ENCODE results near the gene ATE1.

ATE1 gene

GRCh38 chr10:121865554-121865953 lies 62.3 kb downstream of the ATE1 start:
- no peak for DNase-seq

- DNase-seq = no peak
Measured at GRCh38 chr10:121864653-121865052, 63.2 kb downstream of the ATE1 start.

GRCh38 chr10:121864168-121864567 lies 63.7 kb downstream of the ATE1 start:
- no peak for DNase-seq

GRCh38 chr10:121862649-121863048 lies 65.2 kb downstream of the ATE1 start:
- no peak for DNase-seq

GRCh38 chr10:121862042-121862441 lies 65.8 kb downstream of the ATE1 start:
- DNase-seq = no peak

GRCh38 chr10:121860810-121861209 lies 67.0 kb downstream of the ATE1 start:
- DNase-seq = no peak

- no peak for DNase-seq
Measured at GRCh38 chr10:121854809-121855445, 72.9 kb downstream of the ATE1 start.

GRCh38 chr10:121853950-121854349 lies 73.9 kb downstream of the ATE1 start:
- no peak for DNase-seq

GRCh38 chr10:121851786-121852185 lies 76.0 kb downstream of the ATE1 start:
- no peak for DNase-seq

- no peak for DNase-seq
Measured at GRCh38 chr10:121848082-121848481, 79.7 kb downstream of the ATE1 start.

GRCh38 chr10:121846555-121846954 lies 81.3 kb downstream of the ATE1 start:
- no peak for DNase-seq

GRCh38 chr10:121845044-121845784 lies 82.6 kb downstream of the ATE1 start:
- DNase-seq = no peak

GRCh38 chr10:121844537-121844936 lies 83.3 kb downstream of the ATE1 start:
- no peak for DNase-seq

GRCh38 chr10:121843379-121843778 lies 84.5 kb downstream of the ATE1 start:
- no peak for DNase-seq

GRCh38 chr10:121841862-121842261 lies 86.0 kb downstream of the ATE1 start:
- DNase-seq = no peak

- no peak for DNase-seq
Measured at GRCh38 chr10:121838931-121839330, 88.9 kb downstream of the ATE1 start.

GRCh38 chr10:121838149-121838548 lies 89.7 kb downstream of the ATE1 start:
- DNase-seq = no peak

GRCh38 chr10:121836171-121836570 lies 91.7 kb downstream of the ATE1 start:
- no peak for DNase-seq

- no peak for DNase-seq
Measured at GRCh38 chr10:121835376-121835775, 92.5 kb downstream of the ATE1 start.

GRCh38 chr10:121834757-121835156 lies 93.1 kb downstream of the ATE1 start:
- DNase-seq = no peak

- DNase-seq = no peak
Measured at GRCh38 chr10:121833387-121833786, 94.4 kb downstream of the ATE1 start.

GRCh38 chr10:121832647-121833046 lies 95.2 kb downstream of the ATE1 start:
- no peak for DNase-seq

- DNase-seq = no peak
Measured at GRCh38 chr10:121831777-121832176, 96.1 kb downstream of the ATE1 start.

GRCh38 chr10:121831237-121831636 lies 96.6 kb downstream of the ATE1 start:
- DNase-seq = no peak

- no peak for DNase-seq
Measured at GRCh38 chr10:121830101-121830500, 97.7 kb downstream of the ATE1 start.
